ENCODE data around the gene SDK1. TPM values are rescaled to one million over a fixed set of nuclear protein-coding genes. Genes with fewer than 3 reads are reported as not detected.

The SDK1 gene
- total RNA-seq, 4 donors from 2014 or later = 7.5 to 35.0 (median 10.2) TPM

DNA sequence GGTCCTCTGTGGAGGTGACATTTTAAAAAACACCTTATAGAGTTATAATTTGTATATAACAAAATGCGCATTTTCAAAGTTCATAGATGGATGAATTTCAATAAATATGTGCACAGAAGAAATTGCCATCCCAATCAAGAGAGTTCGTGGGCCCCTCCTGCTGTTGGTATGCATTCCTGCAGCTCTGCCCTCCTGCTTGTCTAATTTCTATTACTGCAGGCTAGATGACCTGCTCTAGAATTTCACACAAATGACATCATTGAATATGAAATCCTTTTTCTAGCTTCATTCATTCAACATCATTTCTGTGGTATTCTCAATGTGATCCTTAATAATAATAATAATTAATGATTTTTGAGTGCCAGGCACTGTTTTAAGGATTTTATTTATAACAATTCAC, 348.2 kb downstream of the SDK1 start:
- TF ChIP-seq, protein P1, sequence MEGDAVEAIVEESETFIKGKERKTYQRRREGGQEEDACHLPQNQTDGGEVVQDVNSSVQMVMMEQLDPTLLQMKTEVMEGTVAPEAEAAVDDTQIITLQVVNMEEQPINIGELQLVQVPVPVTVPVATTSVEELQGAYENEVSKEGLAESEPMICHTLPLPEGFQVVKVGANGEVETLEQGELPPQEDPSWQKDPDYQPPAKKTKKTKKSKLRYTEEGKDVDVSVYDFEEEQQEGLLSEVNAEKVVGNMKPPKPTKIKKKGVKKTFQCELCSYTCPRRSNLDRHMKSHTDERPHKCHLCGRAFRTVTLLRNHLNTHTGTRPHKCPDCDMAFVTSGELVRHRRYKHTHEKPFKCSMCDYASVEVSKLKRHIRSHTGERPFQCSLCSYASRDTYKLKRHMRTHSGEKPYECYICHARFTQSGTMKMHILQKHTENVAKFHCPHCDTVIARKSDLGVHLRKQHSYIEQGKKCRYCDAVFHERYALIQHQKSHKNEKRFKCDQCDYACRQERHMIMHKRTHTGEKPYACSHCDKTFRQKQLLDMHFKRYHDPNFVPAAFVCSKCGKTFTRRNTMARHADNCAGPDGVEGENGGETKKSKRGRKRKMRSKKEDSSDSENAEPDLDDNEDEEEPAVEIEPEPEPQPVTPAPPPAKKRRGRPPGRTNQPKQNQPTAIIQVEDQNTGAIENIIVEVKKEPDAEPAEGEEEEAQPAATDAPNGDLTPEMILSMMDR (IDR thresholded peaks at IDR 0.05; ENCODE audit: low read depth) = no peak

DNA sequence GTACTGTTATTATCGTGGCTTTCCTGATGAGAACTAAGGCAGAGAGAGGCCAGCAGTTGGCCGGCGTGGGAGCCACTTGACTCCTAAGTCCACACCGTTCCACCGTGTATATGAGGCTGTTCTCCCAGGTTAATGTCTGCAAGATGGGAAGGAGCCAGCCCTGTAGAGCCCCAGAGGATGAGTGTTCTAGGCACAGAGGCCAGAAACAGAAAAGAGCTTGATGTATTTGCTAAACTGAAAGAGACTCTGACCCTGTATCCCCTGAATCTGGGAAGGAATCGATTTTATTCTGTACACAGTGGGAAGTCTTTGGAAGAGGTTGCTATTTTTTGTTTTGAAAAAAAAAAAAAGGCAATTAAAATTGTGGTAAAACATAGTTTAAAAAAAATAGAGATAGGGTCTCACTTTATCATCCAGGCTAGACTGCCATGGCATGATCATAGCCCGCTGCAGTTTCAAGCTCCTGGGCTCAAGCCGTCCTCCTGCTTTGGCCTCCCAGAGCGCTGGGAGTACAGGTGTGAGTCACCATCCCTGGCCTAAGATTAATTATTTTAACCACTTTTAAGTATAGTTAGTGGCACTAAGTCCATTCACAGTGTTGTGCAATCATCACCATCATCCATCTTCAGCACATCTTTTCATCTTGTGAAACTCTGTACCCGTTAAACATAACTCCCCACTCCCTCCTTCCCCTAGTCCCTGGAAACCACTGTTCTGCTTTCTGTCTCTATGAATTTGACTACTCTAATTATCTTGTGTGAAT, 348.8 kb downstream of the SDK1 start:
- TF ChIP-seq, protein P1 (IDR thresholded peaks at IDR 0.05; ENCODE audit: low read depth) = no peak

DNA sequence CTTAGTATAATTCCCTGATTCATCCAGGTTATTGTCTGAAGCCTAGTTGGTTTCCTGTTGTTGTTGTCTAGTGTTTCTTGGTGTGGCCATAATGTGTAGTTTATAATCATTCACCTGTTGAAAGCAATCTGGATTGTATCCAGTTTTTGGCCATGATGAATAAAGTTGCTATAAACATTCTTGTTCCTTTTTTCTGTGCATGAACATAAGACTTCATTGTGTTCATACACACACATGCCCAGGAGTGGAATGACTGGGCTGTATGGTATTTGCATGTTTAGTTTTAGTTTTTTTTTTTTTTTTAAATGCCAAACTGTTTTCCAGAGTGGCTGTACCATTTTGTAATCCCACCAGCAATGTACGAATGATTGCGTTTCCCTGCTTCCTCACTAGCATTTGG, 349.8 kb downstream of the SDK1 start:
- TF ChIP-seq, protein P1 (IDR thresholded peaks at IDR 0.05; ENCODE audit: low read depth) = no peak

DNA sequence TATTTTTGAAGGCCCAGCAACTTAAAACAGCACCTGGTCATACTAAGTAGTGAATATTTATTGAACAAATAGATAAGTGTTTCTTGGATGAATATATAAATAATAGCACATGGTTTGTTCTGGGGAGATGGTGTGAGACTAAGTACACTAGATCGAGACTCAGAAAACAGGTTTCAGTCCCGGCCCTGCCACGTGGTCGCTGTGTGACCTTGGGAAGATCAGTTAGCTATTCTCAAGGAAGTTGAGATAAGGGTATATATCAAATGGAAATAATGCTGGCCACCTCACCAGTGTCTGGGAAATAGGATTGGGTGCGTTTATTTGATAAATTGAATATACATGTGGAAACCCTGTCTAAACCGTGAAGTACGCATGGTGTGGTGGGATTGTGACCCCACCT, 354.6 kb downstream of the SDK1 start:
- TF ChIP-seq, protein P1 (IDR thresholded peaks at IDR 0.05; ENCODE audit: low read depth) = no peak

DNA sequence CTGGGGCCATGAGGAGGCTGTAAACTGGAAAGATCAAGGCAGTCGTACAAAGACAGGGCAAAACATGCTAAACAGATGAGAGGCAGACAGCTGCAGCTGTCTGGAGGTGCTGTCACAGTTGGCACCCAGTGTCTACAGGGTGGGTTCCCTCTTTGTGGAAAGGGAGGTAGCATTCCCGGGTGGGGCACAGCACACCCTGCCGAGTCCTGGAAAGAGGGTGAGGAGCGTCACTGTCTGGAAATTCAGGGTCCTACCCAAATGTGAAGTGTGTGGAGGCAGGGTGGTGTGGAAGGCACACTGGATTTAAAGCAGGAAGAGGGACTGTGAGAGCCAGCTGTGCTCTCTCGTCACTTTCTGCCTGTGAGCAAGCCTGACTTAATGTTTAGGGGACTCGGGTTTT, 356.2 kb downstream of the SDK1 start:
- TF ChIP-seq, protein P1 (IDR thresholded peaks at IDR 0.05; ENCODE audit: low read depth) = no peak

DNA sequence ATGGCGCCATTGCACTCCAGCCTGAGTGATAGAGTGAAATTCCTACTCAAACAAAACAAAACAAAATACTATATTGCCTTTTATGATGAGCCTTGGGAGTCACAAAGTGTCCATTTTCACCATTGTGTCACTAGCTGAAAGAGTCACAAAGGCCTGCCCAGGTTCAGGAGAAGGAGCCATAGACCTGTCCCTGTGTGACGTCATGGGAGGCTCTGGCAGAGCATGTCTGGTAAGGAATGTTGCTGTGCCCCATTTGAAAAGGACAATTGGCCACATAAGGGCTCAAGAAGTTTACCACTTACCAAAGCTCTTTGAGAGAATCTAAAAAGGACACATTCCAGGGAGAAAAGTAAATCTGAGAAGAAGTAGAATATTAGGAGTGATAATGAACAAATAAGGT, 367.7 kb downstream of the SDK1 start:
- TF ChIP-seq, protein P1 (IDR thresholded peaks at IDR 0.05; ENCODE audit: low read depth) = no peak

DNA sequence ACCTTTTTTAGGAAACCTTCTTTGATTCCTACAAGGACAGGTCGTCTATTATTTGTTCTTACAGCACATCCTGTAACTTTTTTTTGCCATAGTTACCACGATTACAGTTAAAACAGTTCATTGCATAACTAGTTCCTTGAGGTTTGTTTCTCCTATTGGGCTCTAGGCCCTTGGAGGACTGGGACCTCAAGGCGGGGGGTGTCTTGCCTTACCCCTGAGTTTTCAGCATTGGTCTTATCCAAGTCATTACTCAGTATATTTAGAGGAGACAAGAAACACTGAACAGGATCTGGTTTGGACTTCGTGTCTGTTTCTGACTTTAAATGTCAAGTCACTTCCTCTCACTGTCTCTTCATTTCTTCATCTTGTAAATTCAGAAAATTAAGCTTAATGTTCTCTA, 369.8 kb downstream of the SDK1 start:
- TF ChIP-seq, protein P1 (IDR thresholded peaks at IDR 0.05; ENCODE audit: low read depth) = no peak
